Measurements from ENCODE around the gene PIGW. TPM values are rescaled to one million over a fixed set of nuclear protein-coding genes. Genes with fewer than 3 reads are reported as not detected.
A peak's percentile ranks its signal among the peaks of the same experiment; 100 is the strongest.

The PIGW gene
- total RNA-seq, 4 donors from 2014 or later: 2.5 to 6.5 (median 4.4) TPM

GRCh38 chr17:36529121-36529520 lies 5.7 kb upstream of the PIGW start:
- H3K4me3 ChIP-seq: no peak overlapping the region
- H3K9me3 ChIP-seq: no peaks in the 10 kb centered on the region
- intact Hi-C loops (cut with DNase I): no loop called here
- H3K27ac ChIP-seq (replicated peaks in 1 of 4): no peak overlapping the region
- H3K27me3 ChIP-seq: no peaks in the 10 kb centered on the region
- peaks cover 32 to 90% (median 79%) of the 10 kb centered on the region in 4 donors for H3K36me3 ChIP-seq
- H3K4me1 ChIP-seq: peaks cover 6 to 9% (median 7%) of the 10 kb centered on the region in 4 donors
- TF ChIP-seq EP300 (IDR thresholded peaks at IDR 0.05) (no peak), POLR2A (IDR thresholded peaks at IDR 0.05; ENCODE audit: low read depth) (no peak), CTCF (IDR thresholded peaks at IDR 0.05) (no peak), POLR2AphosphoS5 (IDR thresholded peaks at IDR 0.05) (no peak)
- DNase-seq (ENCODE audit: extremely low spot score): no peak

DNA sequence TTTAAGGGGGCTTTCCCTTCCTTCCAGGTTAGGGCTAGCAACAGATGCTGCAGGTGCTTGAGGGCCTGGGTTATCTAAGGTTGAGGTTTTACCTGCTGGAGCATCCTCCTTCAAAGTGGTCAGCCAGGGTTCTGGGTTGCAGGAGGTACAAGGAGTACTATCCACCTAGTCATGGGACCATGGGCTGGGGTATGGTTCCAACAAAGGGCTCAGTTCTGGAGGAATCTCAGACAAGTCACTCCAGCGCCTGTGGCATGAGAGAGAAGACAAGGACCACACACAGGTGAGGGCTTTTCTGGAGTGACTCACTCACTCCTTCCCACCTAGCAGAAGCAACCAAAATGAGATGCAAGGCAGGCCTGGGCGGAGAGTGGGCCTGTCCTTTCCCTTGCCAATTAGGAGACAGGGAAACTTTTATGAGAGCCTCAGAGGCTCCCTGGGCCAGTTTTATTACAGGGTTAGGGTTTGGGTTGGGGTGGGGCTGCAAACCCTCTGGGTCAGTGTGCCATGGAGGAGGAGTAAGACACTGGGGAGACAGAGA lies 2.3 kb upstream of the PIGW start:
- Histone ChIP-seq H3K4me3 (no peak overlapping the region), H3K36me3 (peaks cover 6 to 56% (median 47%) of the 10 kb centered on the region in 4 donors), H3K27ac (replicated peaks in 1 of 4) (no peak overlapping the region), H3K9me3 (no peaks in the 10 kb centered on the region), H3K4me1 (peaks cover 13 to 23% (median 17%) of the 10 kb centered on the region in 4 donors), H3K27me3 (no peaks in the 10 kb centered on the region)
- 90% methylated on average over 2 of the region's 2 CpGs for WGBS
- no peak for TF ChIP-seq POLR2AphosphoS5 (IDR thresholded peaks at IDR 0.05)
- TF ChIP-seq EP300 (IDR thresholded peaks at IDR 0.05): no peak
- TF ChIP-seq CTCF (IDR thresholded peaks at IDR 0.05): no peak
- TF ChIP-seq POLR2A (IDR thresholded peaks at IDR 0.05; ENCODE audit: low read depth): no peak
- intact Hi-C loops (cut with DNase I): loop anchor here (5.0 kb wide), 1 partner anchor 40 kb away; no protein-coding TSS in a partner anchor
- DNase-seq (ENCODE audit: extremely low spot score): no peak

- peak overlapping the region; percentile 73 to 89 (median 78) for H3K4me3 ChIP-seq
- no peak for DNase-seq (ENCODE audit: extremely low spot score)
- peak overlapping the region; percentile 91 to 99 (median 95) for H3K27ac ChIP-seq (replicated peaks in 1 of 4)
- no peaks in the 10 kb centered on the region for H3K27me3 ChIP-seq
- peaks cover 0 to 53% (median 37%) of the 10 kb centered on the region in 4 donors for H3K36me3 ChIP-seq
- intact Hi-C loops (cut with DNase I): loop anchor here (5.0 kb wide), 1 partner anchor 42 kb away; no protein-coding TSS in a partner anchor
- no peak for TF ChIP-seq EP300 (IDR thresholded peaks at IDR 0.05)
- peak; percentile 35 to 45 (median 38) for TF ChIP-seq CTCF (IDR thresholded peaks at IDR 0.05)
- peak in 1 of 2 donors; percentile 26 for TF ChIP-seq POLR2AphosphoS5 (IDR thresholded peaks at IDR 0.05)
- no peaks in the 10 kb centered on the region for H3K9me3 ChIP-seq
- H3K4me1 ChIP-seq: peaks cover 13 to 23% (median 17%) of the 10 kb centered on the region in 4 donors
- 10% methylated on average over 36 of the region's 48 CpGs for WGBS
Measured at GRCh38 chr17:36533935-36534839, 600 bp upstream of the PIGW start.

DNA sequence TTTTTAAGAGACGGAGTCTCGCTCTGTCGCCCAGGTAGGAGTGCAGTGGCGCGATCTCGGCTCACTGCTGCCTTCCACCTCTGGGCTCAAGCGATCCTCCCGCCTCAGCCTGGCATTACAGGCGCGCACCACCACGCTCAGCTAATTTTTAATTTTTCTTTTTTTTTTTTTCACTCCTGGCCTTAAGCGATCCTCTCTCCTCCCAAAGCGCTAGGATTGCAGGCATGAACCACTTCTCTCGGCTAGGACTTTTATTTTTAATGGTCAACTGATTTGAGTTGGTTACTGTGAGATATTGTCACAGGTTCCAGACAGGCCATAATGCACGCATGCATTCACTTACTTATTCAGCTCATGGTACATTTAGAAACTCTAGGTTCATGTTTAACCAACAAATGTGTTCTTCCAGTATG lies 888 bp downstream of the PIGW start:
- H3K27ac ChIP-seq (replicated peaks in 1 of 4): peak overlapping the region; percentile 91 to 99 (median 95)
- intact Hi-C loops (cut with DNase I): no loop called here
- peak overlapping the region; percentile 73 to 89 (median 78) for H3K4me3 ChIP-seq

More for the DNA sequence above, 888 bp downstream of the PIGW start:
- no peak for TF ChIP-seq POLR2A (IDR thresholded peaks at IDR 0.05; ENCODE audit: low read depth)
- no peak for TF ChIP-seq POLR2AphosphoS5 (IDR thresholded peaks at IDR 0.05)
- TF ChIP-seq CTCF (IDR thresholded peaks at IDR 0.05): no peak
- no peak for TF ChIP-seq EP300 (IDR thresholded peaks at IDR 0.05)
- Histone ChIP-seq H3K4me1 (peaks cover 13 to 23% (median 17%) of the 10 kb centered on the region in 4 donors), H3K36me3 (peaks cover 0 to 40% (median 29%) of the 10 kb centered on the region in 4 donors), H3K9me3 (no peaks in the 10 kb centered on the region), H3K27me3 (no peaks in the 10 kb centered on the region)
- DNase-seq (ENCODE audit: extremely low spot score): no peak
- WGBS: 14% methylated on average over 15 of the region's 15 CpGs

Data from esophagus muscularis mucosa (tissue), 4 donors.